ENCODE measurements around the gene PPP1R12B. TPM values are rescaled to one million over a fixed set of nuclear protein-coding genes. Genes with fewer than 3 reads are reported as not detected.

PPP1R12B gene
- total and polyA plus RNA-seq, 2 experiments from 2014 or later, result 8.1 to 15.0 TPM

Small RNA genes lying within 50 kb of the gene (small RNA-seq; reads per million reads assigned to genes)
- gene AC099336.2 (not detected), gene RF00156 (not detected), gene RNU6-89P (not detected)

Other genes with a start within 250 kb of the PPP1R12B start
- under 0.01 TPM in 1 of 2 replicates, not detected in the other for gene GPR37L1, start 225.8 kb upstream of the PPP1R12B start, total RNA-seq
- 0.39 and 0.47 TPM in 2 replicates for gene GPR37L1, start 225.8 kb upstream of the PPP1R12B start, polyA plus RNA-seq
- 28.9 and 32.7 TPM in 2 replicates for gene ARL8A, start 204.0 kb upstream of the PPP1R12B start, total RNA-seq
- gene ARL8A, start 204.0 kb upstream of the PPP1R12B start, polyA plus RNA-seq, result 56.0 and 65.9 TPM in 2 replicates
- not detected in 2 replicates for gene PTPN7, start 188.1 kb upstream of the PPP1R12B start, total RNA-seq
- gene PTPN7, start 188.1 kb upstream of the PPP1R12B start, polyA plus RNA-seq, result 0.35 and 0.41 TPM in 2 replicates
- 0.32 and 0.80 TPM in 2 replicates for gene LGR6, start 154.9 kb upstream of the PPP1R12B start, total RNA-seq
- 1.1 and 1.5 TPM in 2 replicates for gene LGR6, start 154.9 kb upstream of the PPP1R12B start, polyA plus RNA-seq
- gene UBE2T, start 6.8 kb upstream of the PPP1R12B start, total RNA-seq, result 7.8 and 18.9 TPM in 2 replicates
- 15.6 and 15.7 TPM in 2 replicates for gene UBE2T, start 6.8 kb upstream of the PPP1R12B start, polyA plus RNA-seq